ENCODE measurements around the gene CEP83. TPM values are rescaled to one million over a fixed set of nuclear protein-coding genes. Genes with fewer than 3 reads are reported as not detected.

The CEP83 gene
- total and polyA plus RNA-seq, 4 experiments from 2014 or later: 3.6 to 14.8 (median 8.9) TPM

DNA sequence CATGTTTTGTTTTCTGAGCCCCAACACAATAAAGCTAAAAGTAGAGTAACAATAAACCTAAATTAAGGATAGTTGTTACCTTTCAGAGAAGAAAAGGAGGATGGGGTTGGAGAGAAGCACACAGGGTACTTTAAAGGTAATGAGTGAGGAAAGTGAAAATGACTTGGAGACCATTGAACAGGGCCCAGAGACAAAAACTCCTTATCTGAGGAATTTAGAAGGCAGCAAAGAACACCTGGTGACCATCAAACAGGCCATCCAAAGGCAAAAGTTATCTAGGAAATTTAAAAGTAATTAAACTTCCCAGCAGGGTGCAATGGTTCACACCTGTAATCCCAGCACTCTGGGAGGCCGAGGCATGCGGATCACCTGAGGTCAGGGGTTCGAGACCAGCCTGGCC, 39.0 kb upstream of the CEP83 start:
- peaks cover 0 to 33% (median 21%) of the 10 kb centered on the region in 8 donors for H3K9me3 Mint-ChIP-seq

DNA sequence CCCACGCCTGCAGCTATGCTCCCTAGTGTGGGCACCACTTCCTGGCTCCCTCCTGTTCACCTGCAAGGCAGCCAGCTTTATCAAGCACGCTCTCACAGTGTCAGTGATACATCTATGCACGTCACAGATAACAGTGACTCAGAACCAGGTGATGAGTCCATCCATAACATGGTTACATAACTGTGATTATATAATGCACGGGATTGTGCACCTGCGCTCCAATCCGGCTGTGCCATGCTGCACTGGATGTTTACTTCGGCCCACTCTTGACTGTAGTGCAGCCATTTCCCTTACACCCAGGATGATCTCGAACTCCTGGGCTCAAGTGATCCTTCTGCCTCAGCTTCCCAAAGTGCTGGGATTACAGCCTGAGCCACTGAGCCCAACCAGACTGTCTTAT, 38.4 kb upstream of the CEP83 start:
- intact Hi-C loops (cut with micrococcal nuclease): no loop called here
- no peak for DNase-seq
- Histone ChIP-seq H3K36me3 (ENCODE audit: insufficient read depth, low read length) (no peaks in the 10 kb centered on the region), H3K4me3 (ENCODE audit: low read length in 2 of 2) (no peak overlapping the region), H3K4me1 (ENCODE audit: insufficient read depth, low read length) (no peaks in the 10 kb centered on the region), H3K9me3 (ENCODE audit: control insufficient read depth in 1 of 2, low read length in 2 of 2) (no peaks in the 10 kb centered on the region), H3K27ac (ENCODE audit: low read depth, low read length) (no peak overlapping the region), H3K27me3 (ENCODE audit: insufficient read depth, low read length) (no peaks in the 10 kb centered on the region)
- H3K27ac Mint-ChIP-seq: peak overlapping the region in 1 of 7 donors; percentile 49
- POLR2A ChIA-PET (ENCODE audit: partially characterized antibody): no interaction called here
- peaks cover 0 to 30% (median 20%) of the 10 kb centered on the region in 8 donors for H3K9me3 Mint-ChIP-seq
- H3K36me3 Mint-ChIP-seq: peaks cover 0 to 4% of the 10 kb centered on the region in 2 donors
- peaks cover 4 to 11% of the 10 kb centered on the region in 2 donors for H3K27me3 Mint-ChIP-seq
- CTCF ChIA-PET (ENCODE audit: partially characterized antibody): no interaction called here
- H3K4me1 Mint-ChIP-seq: no peaks in the 10 kb centered on the region
- H3K4me3 Mint-ChIP-seq: no peak overlapping the region

More for the DNA sequence above, 39.0 kb upstream of the CEP83 start:
- no peak overlapping the region for H3K27ac Mint-ChIP-seq
- intact Hi-C loops (cut with micrococcal nuclease): no loop called here
- H3K27me3 Mint-ChIP-seq: peaks cover 4 to 14% of the 10 kb centered on the region in 2 donors
- no peak overlapping the region for H3K4me3 Mint-ChIP-seq
- CTCF ChIA-PET (ENCODE audit: partially characterized antibody): no interaction called here
- Histone ChIP-seq H3K4me3 (ENCODE audit: low read length in 2 of 2) (no peak overlapping the region), H3K9me3 (ENCODE audit: control insufficient read depth in 1 of 2, low read length in 2 of 2) (no peaks in the 10 kb centered on the region), H3K36me3 (ENCODE audit: insufficient read depth, low read length) (no peaks in the 10 kb centered on the region), H3K4me1 (ENCODE audit: insufficient read depth, low read length) (no peaks in the 10 kb centered on the region), H3K27me3 (ENCODE audit: insufficient read depth, low read length) (no peaks in the 10 kb centered on the region), H3K27ac (ENCODE audit: low read depth, low read length) (no peak overlapping the region)
- DNase-seq: no peak
- peaks cover 1 to 6% of the 10 kb centered on the region in 2 donors for H3K36me3 Mint-ChIP-seq
- POLR2A ChIA-PET (ENCODE audit: partially characterized antibody): no interaction called here
- H3K4me1 Mint-ChIP-seq: no peaks in the 10 kb centered on the region

DNA sequence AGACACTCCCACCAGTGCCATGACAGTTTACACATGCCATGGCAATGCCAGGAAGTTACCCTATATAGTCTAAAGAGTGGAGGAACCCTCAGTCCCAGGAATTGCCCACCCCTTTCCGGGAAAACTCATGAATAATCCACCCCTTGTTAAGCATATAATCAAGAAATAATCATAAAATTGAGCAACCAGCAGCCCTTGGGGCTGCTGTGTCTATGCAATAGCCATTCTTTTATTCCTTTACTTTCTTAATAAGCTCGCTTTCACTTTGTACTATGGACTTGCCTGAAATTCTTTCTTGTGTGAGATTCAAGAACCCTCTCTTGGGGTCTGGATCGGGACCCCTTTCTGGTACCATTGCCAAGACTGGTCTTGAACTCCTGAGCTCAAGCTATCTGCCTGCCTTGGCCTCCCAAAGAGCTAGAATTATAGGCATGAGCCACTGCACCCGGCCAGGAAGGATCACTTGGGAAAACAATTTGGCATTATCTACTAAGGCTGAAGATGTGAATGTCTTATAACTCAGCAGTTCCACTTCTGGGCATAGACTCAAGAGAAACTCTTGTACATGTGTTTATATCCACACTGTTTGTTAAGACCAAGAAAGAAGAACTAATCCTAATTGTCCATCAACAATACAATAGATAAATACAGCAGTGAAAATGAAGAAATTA, 35.9 kb upstream of the CEP83 start:
- no peak overlapping the region for H3K27ac ChIP-seq (ENCODE audit: low read depth, low read length)
- H3K27me3 Mint-ChIP-seq: peaks cover 6 to 9% of the 10 kb centered on the region in 2 donors
- H3K9me3 Mint-ChIP-seq: peaks cover 0 to 16% (median 8%) of the 10 kb centered on the region in 8 donors
- no peaks in the 10 kb centered on the region for H3K36me3 ChIP-seq (ENCODE audit: insufficient read depth, low read length)
- ChIA-PET CTCF (ENCODE audit: partially characterized antibody) (no interaction called here), POLR2A (ENCODE audit: partially characterized antibody) (no interaction called here)
- H3K4me3 ChIP-seq (ENCODE audit: low read length in 2 of 2): no peak overlapping the region
- no peak overlapping the region for H3K4me3 Mint-ChIP-seq
- no peaks in the 10 kb centered on the region for H3K27me3 ChIP-seq (ENCODE audit: insufficient read depth, low read length)
- H3K4me1 ChIP-seq (ENCODE audit: insufficient read depth, low read length): no peaks in the 10 kb centered on the region
- DNase-seq: no peak
- H3K4me1 Mint-ChIP-seq: no peaks in the 10 kb centered on the region
- no peaks in the 10 kb centered on the region for H3K36me3 Mint-ChIP-seq
- no peaks in the 10 kb centered on the region for H3K9me3 ChIP-seq (ENCODE audit: control insufficient read depth in 1 of 2, low read length in 2 of 2)
- intact Hi-C loops (cut with micrococcal nuclease): no loop called here
- peak overlapping the region in 1 of 7 donors; percentile 19 for H3K27ac Mint-ChIP-seq

DNA sequence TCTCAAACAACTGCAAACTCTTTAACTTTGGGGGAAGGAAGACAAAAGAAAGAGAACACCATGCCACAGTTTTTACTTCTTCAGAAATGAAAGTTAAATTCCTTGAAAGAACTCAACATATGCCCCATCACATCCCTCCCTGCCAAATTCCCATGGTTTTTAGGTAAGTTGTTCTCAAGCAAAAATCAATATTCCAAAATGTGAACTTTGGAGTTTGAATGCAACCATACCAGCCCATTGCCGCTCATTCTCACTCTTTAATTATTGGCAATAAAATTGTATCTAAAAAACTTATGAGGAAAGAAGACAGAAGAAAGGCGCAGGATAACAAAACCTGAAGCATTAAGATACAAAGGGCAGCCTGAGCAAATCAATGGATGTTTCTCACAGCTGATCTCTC, 31.8 kb upstream of the CEP83 start:
- Mint-ChIP-seq H3K27ac (no peak overlapping the region), H3K4me1 (no peaks in the 10 kb centered on the region), H3K4me3 (no peak overlapping the region), H3K36me3 (no peaks in the 10 kb centered on the region), H3K27me3 (peaks cover 4 to 6% of the 10 kb centered on the region in 2 donors), H3K9me3 (peaks cover 0 to 2% (median 0%) of the 10 kb centered on the region in 8 donors)
- Histone ChIP-seq H3K4me1 (ENCODE audit: insufficient read depth, low read length) (no peaks in the 10 kb centered on the region), H3K4me3 (ENCODE audit: low read length in 2 of 2) (no peak overlapping the region), H3K27me3 (ENCODE audit: insufficient read depth, low read length) (no peaks in the 10 kb centered on the region), H3K27ac (ENCODE audit: low read depth, low read length) (no peak overlapping the region), H3K9me3 (ENCODE audit: control insufficient read depth in 1 of 2, low read length in 2 of 2) (no peaks in the 10 kb centered on the region), H3K36me3 (ENCODE audit: insufficient read depth, low read length) (no peaks in the 10 kb centered on the region)
- POLR2A ChIA-PET (ENCODE audit: partially characterized antibody): no interaction called here
- intact Hi-C loops (cut with micrococcal nuclease): no loop called here
- CTCF ChIA-PET (ENCODE audit: partially characterized antibody): no interaction called here
- no peak for DNase-seq

DNA sequence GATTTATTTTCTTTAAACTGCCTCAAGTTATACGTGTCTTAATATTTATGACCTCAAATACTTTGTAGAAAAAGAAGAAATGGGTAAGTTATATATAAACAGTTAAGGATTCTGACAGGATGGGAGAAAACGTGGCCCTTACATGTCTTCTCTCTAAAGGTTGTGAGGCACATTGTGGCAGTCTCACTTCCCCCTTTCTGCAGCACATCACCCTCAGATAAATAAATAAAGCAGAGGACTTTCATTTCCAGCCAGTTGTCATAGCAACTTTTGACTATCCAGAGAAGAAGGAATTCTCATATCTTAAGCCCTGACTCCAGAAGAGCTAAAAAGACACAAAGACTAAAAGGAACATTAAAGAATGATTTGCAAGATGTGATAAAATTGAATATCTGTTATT, 28.8 kb upstream of the CEP83 start:
- Mint-ChIP-seq H3K27ac (no peak overlapping the region), H3K36me3 (no peaks in the 10 kb centered on the region), H3K4me1 (no peaks in the 10 kb centered on the region), H3K27me3 (peaks cover 0 to 6% of the 10 kb centered on the region in 2 donors), H3K9me3 (peaks cover 0 to 3% (median 0%) of the 10 kb centered on the region in 8 donors), H3K4me3 (no peak overlapping the region)
- ChIA-PET CTCF (ENCODE audit: partially characterized antibody) (no interaction called here), POLR2A (ENCODE audit: partially characterized antibody) (no interaction called here)
- Histone ChIP-seq H3K9me3 (ENCODE audit: control insufficient read depth in 1 of 2, low read length in 2 of 2) (no peaks in the 10 kb centered on the region), H3K4me3 (ENCODE audit: low read length in 2 of 2) (no peak overlapping the region), H3K4me1 (ENCODE audit: insufficient read depth, low read length) (no peaks in the 10 kb centered on the region), H3K27me3 (ENCODE audit: insufficient read depth, low read length) (no peaks in the 10 kb centered on the region), H3K36me3 (ENCODE audit: insufficient read depth, low read length) (no peaks in the 10 kb centered on the region), H3K27ac (ENCODE audit: low read depth, low read length) (no peak overlapping the region)
- intact Hi-C loops (cut with micrococcal nuclease): no loop called here
- no peak for DNase-seq

DNA sequence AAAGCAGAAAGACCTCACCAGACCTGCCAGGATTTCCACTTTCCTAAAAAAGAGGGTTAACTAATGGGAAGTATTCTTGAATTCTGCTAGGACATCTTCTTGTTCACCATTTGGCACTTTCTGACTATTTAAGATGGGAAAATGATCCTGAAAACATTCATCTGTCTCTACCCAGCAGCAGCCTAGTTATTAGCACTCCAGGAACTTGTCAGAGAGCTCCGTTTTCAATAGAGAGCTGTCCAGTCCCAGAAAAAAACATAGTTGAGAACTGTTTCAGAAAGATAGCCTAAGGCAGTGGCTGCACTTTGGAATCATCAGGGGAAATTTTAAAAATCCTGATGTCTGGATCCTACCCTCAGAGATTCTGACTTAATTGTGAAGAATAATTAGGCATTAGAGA, 22.1 kb upstream of the CEP83 start:
- H3K36me3 ChIP-seq (ENCODE audit: insufficient read depth, low read length): no peaks in the 10 kb centered on the region
- no peaks in the 10 kb centered on the region for H3K4me1 ChIP-seq (ENCODE audit: insufficient read depth, low read length)
- Mint-ChIP-seq H3K27me3 (peaks cover 2 to 8% of the 10 kb centered on the region in 2 donors), H3K4me1 (no peaks in the 10 kb centered on the region), H3K4me3 (no peak overlapping the region), H3K9me3 (peaks cover 0 to 3% (median 0%) of the 10 kb centered on the region in 8 donors), H3K36me3 (no peaks in the 10 kb centered on the region), H3K27ac (no peak overlapping the region)
- ChIA-PET CTCF (ENCODE audit: partially characterized antibody) (no interaction called here), POLR2A (ENCODE audit: partially characterized antibody) (no interaction called here)
- no peaks in the 10 kb centered on the region for H3K27me3 ChIP-seq (ENCODE audit: insufficient read depth, low read length)
- no peak overlapping the region for H3K4me3 ChIP-seq (ENCODE audit: low read length in 2 of 2)
- intact Hi-C loops (cut with micrococcal nuclease): no loop called here
- no peaks in the 10 kb centered on the region for H3K9me3 ChIP-seq (ENCODE audit: control insufficient read depth in 1 of 2, low read length in 2 of 2)
- DNase-seq: no peak
- no peak overlapping the region for H3K27ac ChIP-seq (ENCODE audit: low read depth, low read length)

DNA sequence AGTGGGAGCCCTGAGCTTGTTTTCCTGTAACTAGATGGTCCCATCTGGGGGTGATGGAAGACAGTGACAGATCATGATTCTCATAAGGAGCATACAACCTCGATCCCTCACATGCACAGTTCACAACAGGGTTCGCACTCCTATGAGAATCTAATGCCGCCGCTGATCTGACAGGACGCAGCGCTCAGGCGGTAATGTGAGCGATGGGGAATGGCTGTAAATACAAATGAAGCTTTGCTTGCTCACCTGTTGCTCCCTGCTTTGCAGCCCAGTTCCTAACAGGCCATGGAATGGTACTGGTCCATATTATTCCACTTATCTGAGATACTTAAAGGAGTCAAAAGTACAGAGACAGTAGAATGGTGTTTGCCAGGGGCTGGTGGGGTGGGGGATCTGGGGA, 9.9 kb upstream of the CEP83 start:
- intact Hi-C loops (cut with micrococcal nuclease): loop anchor here (10.0 kb wide), 1 partner anchor 535 kb away; the partner anchor contains the start of gene NDUFA12
- POLR2A ChIA-PET (ENCODE audit: partially characterized antibody): no interaction called here
- no peaks in the 10 kb centered on the region for H3K36me3 ChIP-seq (ENCODE audit: insufficient read depth, low read length)
- CTCF ChIA-PET (ENCODE audit: partially characterized antibody): interaction anchor here (1.2 kb wide), 1 partner anchor 335 kb away, joined by 3 read pairs; no protein-coding TSS in a partner anchor
- H3K27me3 ChIP-seq (ENCODE audit: insufficient read depth, low read length): no peaks in the 10 kb centered on the region
- no peaks in the 10 kb centered on the region for H3K9me3 ChIP-seq (ENCODE audit: control insufficient read depth in 1 of 2, low read length in 2 of 2)
- H3K4me3 ChIP-seq (ENCODE audit: low read length in 2 of 2): no peak overlapping the region
- no peaks in the 10 kb centered on the region for H3K4me1 ChIP-seq (ENCODE audit: insufficient read depth, low read length)
- Mint-ChIP-seq H3K36me3 (no peaks in the 10 kb centered on the region), H3K27ac (no peak overlapping the region), H3K4me3 (no peak overlapping the region), H3K4me1 (no peaks in the 10 kb centered on the region), H3K9me3 (no peaks in the 10 kb centered on the region), H3K27me3 (no peaks in the 10 kb centered on the region)
- DNase-seq: no peak
- no peak overlapping the region for H3K27ac ChIP-seq (ENCODE audit: low read depth, low read length)
